GM06990 (cell line): ENCODE measurements around the gene RNF38.
"Not testable (repeated sequence)": the region's sequence is repeated elsewhere in the genome, so short reads cannot be mapped to it uniquely, and the experiment has no call there.

Experiments used
- DNase-seq: peaks from one replicate; pipeline ENCODE4 v3.0.0-alpha.2; 2011; ENCODE audit not compliant: insufficient read length; ENCODE audit errors: extremely low read depth
- H3K27me3 ChIP-seq: replicated peaks from 2 replicates; pipeline ENCODE4 v1.6.0; 2011; ENCODE audit warnings: low read length; ENCODE audit not compliant: control insufficient read depth, insufficient read depth
- H3K36me3 ChIP-seq: 2 replicates; pipeline ENCODE4 v1.5.1; 2011; ENCODE audit warnings: low read length; ENCODE audit not compliant: control insufficient read depth, insufficient read depth
- H3K4me3 ChIP-seq: replicated peaks from 2 replicates; pipeline ENCODE4 v1.5.1; 2011; ENCODE audit warnings: low read depth, mild to moderate bottlenecking, control low read depth, low read length
- CTCF ChIP-seq: IDR thresholded peaks from 2 replicates; pipeline ENCODE4 v1.5.1; 2011; ENCODE audit warnings: low read length, control low read depth, mild to moderate bottlenecking, inconsistent platforms; ENCODE audit not compliant: insufficient read depth, poor library complexity, severe bottlenecking

RNF38 gene

GRCh38 chr9:36423206-36423605 is 23.1 kb upstream of the RNF38 start:
- no peak for DNase-seq
- H3K4me3 ChIP-seq, result no peak overlapping the region
- TF ChIP-seq CTCF, result no peak
- peaks cover 1% of the 10 kb centered on the region for H3K36me3 ChIP-seq
- no peaks in the 10 kb centered on the region for H3K27me3 ChIP-seq

DNA sequence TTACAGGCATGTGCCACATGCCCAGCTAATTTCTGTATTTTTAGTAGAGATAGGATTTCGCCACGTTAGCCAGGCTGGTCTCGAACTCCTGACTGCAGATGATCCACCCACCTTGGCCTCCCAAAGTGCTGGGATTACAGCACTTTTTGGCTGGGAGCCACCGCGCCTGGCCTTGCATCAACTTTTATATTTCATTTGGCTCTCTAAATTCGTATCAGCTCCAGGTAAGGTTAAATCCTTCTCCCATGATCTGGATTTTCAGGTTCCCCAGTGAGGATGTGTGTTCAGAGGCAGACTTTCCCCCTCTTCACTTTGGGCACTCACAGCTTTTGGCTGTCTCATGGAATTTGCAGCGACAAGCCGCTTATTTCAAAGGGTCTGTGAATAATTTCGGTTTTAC is 16.8 kb upstream of the RNF38 start:
- no peak overlapping the region for H3K4me3 ChIP-seq
- H3K36me3 ChIP-seq, result no peaks in the 10 kb centered on the region; the same call in none of the 2 replicates
- H3K27me3 ChIP-seq, result no peaks in the 10 kb centered on the region
- DNase-seq, result no peak
- no peak for TF ChIP-seq CTCF

GRCh38 chr9:36415822-36416525 is 15.9 kb upstream of the RNF38 start:
- no peak for TF ChIP-seq CTCF
- no peaks in the 10 kb centered on the region; the same call in 1 of the 2 replicates for H3K36me3 ChIP-seq
- no peak overlapping the region for H3K4me3 ChIP-seq
- no peaks in the 10 kb centered on the region for H3K27me3 ChIP-seq
- no peak for DNase-seq

- not testable (repeated sequence) for DNase-seq, H3K27me3 ChIP-seq, H3K4me3 ChIP-seq, H3K36me3 ChIP-seq
Observed at GRCh38 chr9:36411410-36411809, 11.3 kb upstream of the RNF38 start.

GRCh38 chr9:36409076-36409475 is 9.0 kb upstream of the RNF38 start:
- not testable (repeated sequence) for DNase-seq, H3K36me3 ChIP-seq, H3K27me3 ChIP-seq, H3K4me3 ChIP-seq

- H3K4me3 ChIP-seq, result no peak overlapping the region
- peak; percentile 46 for DNase-seq
- peaks cover 2% of the 10 kb centered on the region for H3K36me3 ChIP-seq
- peak; percentile 82 for TF ChIP-seq CTCF
- H3K27me3 ChIP-seq, result no peaks in the 10 kb centered on the region
Observed at GRCh38 chr9:36407122-36407723, 7.2 kb upstream of the RNF38 start.
